Skin epidermis (tissue), 12 donors: ENCODE data around the gene SVBP.

Source experiments
- H3K27ac ChIP-seq, 21 experiments: fragments of 200-600 bp; sonication (generic) in 11 of 21; one replicate each; pipeline ENCODE4 v1.5.0; 2020; ENCODE audit warnings: mild to moderate bottlenecking in 3 of 21, inconsistent platforms in 2 of 21, moderate library complexity in 2 of 21
- H3K4me3 ChIP-seq, 7 experiments: fragments of 200-600 bp; sonication (generic) in 2 of 7; one replicate each; pipeline ENCODE4 v1.5.0; 2020; ENCODE audit warnings: inconsistent platforms in 2 of 7, mild to moderate bottlenecking in 2 of 7, moderate library complexity in 1 of 7

SVBP gene

DNA sequence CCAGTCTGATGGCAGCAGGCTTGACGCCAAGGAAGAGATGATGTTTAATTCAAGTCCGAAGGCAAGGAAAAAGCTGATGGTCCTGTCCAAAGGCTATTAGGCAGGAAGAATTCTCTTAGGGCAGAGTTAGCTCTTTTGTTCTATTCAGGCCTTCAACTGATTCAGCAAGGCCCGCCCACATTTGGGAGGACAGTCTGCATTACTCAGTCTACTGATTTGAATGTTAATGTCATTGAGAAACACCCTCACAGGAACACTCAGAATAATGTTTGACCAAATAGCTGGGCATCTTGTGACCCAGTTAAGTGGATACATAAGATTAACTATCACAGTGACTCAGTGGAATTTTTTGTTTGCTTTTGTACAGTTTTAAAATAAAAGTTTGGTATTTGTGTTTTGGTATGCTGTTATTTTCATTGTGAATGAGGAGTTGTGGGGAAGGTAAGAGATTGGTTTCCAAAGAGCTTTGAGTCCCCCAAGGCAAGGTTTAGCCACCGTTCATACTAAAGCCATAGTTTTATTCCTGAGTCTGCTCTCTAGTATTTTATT, 27.5 kb upstream of the SVBP start:
- H3K4me3 ChIP-seq = no peak overlapping the region
- H3K27ac ChIP-seq = no peak overlapping the region

- H3K27ac ChIP-seq = no peak overlapping the region
- no peak overlapping the region for H3K4me3 ChIP-seq
These were observed 24.4 kb upstream of the SVBP start for GRCh38 chr1:42841440-42842147.

DNA sequence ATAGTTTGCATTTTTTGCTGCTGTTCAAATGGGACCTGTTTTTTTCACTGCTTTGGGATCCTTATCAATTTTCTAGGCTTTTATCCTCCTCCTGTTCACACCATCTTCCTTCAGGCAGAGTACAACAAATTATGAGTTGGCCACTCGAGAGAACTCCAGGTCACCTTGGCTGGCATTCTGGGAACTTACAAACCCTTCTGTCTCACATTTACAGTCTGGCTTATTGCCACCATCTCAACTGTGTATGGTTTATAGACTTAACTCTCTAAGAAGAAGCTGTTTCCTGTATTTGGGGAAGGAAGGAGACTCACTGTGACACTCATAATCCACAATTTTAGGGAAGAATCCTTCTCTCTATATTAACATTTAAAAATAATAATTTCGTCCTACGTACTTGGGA, 23.8 kb upstream of the SVBP start:
- Histone ChIP-seq H3K27ac (no peak overlapping the region), H3K4me3 (no peak overlapping the region)

- peak overlapping the region in 2 of 21 experiments; percentile 9 to 52 for H3K27ac ChIP-seq
- H3K4me3 ChIP-seq = no peak overlapping the region
These were observed 21.4 kb upstream of the SVBP start for GRCh38 chr1:42838482-42839190.

GRCh38 chr1:42837709-42838108, 20.5 kb upstream of the SVBP start:
- peak overlapping the region in 1 of 21 experiments; percentile 52 for H3K27ac ChIP-seq

GRCh38 chr1:42835422-42835821, 18.2 kb upstream of the SVBP start:
- Histone ChIP-seq H3K4me3 (no peak overlapping the region), H3K27ac (no peak overlapping the region)

More at GRCh38 chr1:42837709-42838108, 20.5 kb upstream of the SVBP start:
- H3K4me3 ChIP-seq = no peak overlapping the region

DNA sequence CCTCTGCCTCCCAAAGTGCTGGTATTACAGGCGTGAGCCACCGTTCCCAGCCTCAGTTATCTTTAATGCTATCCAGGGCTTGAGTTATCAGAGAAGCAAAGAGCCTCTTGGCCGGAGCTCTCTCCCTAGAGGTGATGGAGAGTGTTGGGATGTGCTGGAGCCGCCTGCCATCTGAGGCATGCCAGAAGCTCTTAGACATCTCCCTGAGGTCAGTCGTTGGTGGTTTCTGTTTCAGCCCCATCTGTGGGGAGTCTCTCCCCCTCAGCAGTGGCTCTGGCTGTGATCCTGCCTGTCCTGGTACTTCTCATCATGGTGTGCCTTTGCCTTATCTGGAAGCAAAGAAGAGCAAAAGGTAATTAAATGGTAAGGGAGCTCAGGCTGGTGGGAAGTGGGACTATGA, 17.6 kb upstream of the SVBP start:
- H3K4me3 ChIP-seq = no peak overlapping the region
- H3K27ac ChIP-seq = no peak overlapping the region

DNA sequence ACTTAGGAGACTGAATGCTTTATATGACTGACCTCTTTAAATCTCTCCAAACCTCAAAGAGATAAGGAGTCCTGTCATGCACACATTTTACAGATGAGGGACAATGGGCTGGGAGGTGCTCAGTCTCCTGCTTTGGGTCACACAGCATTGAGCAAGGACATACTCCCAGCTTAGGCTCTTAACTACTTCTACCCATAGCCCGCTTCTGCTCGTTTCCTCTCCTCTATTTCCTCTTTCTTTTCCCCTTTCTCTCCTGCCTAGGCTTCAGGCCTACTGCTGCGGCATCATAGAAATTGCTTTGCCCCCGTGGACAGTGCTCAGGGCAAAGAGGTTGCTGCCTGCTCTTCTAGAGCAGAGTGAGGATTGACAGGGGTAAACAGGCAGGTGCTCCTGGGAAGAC, 16.8 kb upstream of the SVBP start:
- Histone ChIP-seq H3K4me3 (no peak overlapping the region), H3K27ac (no peak overlapping the region)

GRCh38 chr1:42832641-42833240, 15.5 kb upstream of the SVBP start:
- H3K27ac ChIP-seq = no peak overlapping the region
- H3K4me3 ChIP-seq = no peak overlapping the region

- no peak overlapping the region for H3K27ac ChIP-seq
- no peak overlapping the region for H3K4me3 ChIP-seq
These were observed 14.1 kb upstream of the SVBP start for GRCh38 chr1:42831273-42831672.

DNA sequence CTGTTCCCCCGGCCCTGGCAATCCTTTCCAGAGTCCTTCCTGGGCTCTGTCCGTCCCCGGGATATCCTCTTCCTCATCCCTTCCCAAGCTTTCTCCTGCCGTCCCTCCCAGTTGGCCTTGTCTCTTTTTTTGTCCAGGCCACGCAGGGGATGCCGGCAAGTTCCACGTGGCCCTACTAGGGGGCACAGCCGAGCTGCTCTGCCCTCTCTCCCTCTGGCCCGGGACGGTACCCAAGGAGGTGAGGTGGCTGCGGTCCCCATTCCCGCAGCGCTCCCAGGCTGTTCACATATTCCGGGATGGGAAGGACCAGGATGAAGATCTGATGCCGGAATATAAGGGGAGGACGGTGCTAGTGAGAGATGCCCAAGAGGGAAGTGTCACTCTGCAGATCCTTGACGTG, 13.4 kb upstream of the SVBP start:
- no peak overlapping the region for H3K27ac ChIP-seq
- H3K4me3 ChIP-seq = no peak overlapping the region

- H3K27ac ChIP-seq = no peak overlapping the region
These were observed 8.0 kb upstream of the SVBP start for GRCh38 chr1:42825036-42825851.

GRCh38 chr1:42824481-42825035, 7.4 kb upstream of the SVBP start:
- Histone ChIP-seq H3K4me3 (no peak overlapping the region), H3K27ac (no peak overlapping the region)

More at GRCh38 chr1:42825036-42825851, 8.0 kb upstream of the SVBP start:
- H3K4me3 ChIP-seq = no peak overlapping the region

DNA sequence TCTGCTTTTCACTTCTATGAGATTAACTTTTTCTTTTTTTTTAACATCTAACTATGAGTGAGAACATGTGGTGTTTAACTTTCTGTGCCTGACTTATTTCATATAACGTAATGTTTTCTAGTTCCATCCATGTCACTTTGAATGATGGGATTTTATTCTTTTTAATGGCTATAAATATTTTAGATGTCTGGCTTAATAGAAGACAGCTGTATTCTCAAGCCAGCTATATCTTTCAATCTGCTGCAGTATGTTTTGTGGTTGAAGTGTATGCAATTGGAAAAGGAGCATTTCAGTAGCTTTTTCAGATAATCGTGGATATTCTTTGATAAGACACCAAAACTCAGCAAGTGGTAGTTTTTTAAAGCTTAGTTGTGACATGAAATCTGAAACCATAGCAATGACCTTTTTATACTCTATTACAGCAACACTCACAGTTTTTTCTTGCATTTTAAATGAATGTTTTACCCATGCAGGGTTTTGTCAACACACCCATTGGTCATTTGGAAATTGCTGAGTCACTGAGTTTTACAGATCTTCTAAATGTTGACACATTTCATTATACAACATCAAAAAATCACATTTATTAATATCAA, 5.7 kb upstream of the SVBP start:
- H3K4me3 ChIP-seq = no peak overlapping the region
- H3K27ac ChIP-seq = no peak overlapping the region

DNA sequence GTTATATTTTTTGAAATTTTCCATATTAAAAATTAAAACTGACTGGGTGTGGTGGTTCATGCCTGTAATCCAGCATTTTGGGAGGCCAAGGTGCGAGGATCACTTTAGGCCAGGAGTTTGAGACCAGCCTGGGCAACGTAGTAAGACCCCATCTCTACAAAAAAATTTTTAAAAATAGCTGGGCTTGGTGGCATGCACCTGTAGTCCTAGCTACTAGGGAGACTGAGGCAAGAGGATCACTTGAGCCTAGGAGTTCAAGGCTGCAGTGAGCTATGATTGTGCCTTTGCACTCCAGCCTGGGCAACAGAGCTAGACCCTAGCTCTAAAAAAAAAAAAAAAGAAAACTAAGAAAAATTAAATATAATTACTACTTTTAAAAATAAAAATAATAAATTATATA, 4.5 kb upstream of the SVBP start:
- Histone ChIP-seq H3K27ac (no peak overlapping the region), H3K4me3 (no peak overlapping the region)

DNA sequence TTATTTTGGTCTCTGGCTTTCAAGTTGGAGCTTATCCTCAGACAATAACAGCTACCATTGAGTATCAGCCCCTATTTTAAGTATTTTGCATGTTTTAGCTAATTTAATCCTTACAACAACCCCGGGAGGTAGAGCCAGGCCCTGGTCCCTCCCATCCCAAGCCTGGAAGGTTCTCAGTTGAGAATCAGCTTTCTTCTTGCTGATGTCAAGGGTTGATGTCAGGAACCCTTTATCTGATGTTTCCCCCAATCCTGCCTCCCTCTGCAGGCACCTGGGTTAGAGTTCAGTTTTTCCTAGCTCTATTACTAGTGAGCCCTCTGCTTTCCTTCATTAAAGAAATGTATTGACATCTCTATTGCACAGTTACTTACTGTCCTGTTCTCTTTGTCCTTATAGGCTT, 3.6 kb upstream of the SVBP start:
- Histone ChIP-seq H3K27ac (peak overlapping the region in 1 of 21 experiments; percentile 1), H3K4me3 (no peak overlapping the region)

DNA sequence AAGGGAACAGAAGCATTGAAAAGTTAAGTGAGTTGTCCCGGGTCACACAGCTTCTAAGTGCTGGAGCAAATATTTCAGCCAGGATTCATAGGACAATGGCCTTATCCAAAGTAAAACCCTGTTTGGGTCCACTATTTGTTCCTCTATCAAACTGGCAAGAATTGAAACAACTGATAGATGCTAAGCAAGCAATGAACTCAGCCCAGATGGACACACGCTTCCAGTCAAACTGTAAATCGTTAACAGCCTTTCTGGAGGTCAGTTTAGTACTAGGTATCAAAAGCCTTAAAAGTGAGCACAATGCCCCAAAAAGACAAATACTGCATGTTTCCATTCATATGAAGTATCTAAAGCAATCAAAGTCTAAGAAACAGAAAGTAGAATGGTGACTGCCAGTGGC, 779 bp upstream of the SVBP start:
- Histone ChIP-seq H3K4me3 (no peak overlapping the region), H3K27ac (no peak overlapping the region)

DNA sequence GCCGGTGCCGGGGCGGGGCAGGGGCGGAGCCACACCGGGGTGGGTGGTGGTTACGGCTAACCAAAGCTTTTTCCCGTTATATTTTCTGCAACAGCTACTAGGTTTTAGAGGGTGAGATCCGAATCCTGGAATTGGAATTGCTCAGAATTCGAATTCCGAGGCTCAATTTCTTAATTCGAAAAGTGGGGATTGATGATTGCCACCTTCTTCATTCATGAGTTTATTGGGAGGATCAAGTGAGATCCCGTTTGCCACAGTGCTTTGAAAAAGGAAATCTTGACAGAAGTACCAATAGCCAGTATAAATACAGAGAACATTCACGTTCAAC, 207 bp upstream of the SVBP start:
- peak overlapping the region in 20 of 21 experiments; percentile 88 to 100 (median 98) for H3K27ac ChIP-seq

GRCh38 chr1:42815941-42816584, 1.1 kb downstream of the SVBP start:
- H3K27ac ChIP-seq = peak overlapping the region in 20 of 21 experiments; percentile 88 to 100 (median 98)

More for the DNA sequence above, 207 bp upstream of the SVBP start:
- peak overlapping the region; percentile 48 to 70 (median 57) for H3K4me3 ChIP-seq

More at GRCh38 chr1:42815941-42816584, 1.1 kb downstream of the SVBP start:
- peak overlapping the region; percentile 48 to 70 (median 57) for H3K4me3 ChIP-seq
